SK-N-SH treated with all-trans-retinoic acid at 6 μM for 48 hours (cell line): ENCODE measurements around the gene EIF2A.

Experiments used
- ATAC-seq: fragments of 200-7000 bp; cut with Tn5 transposase; 3 replicates; pipeline ENCODE4 v1.9.1; 2020; ENCODE audit warnings: mild to moderate bottlenecking, moderate library complexity
- ARNTL ChIP-seq: fragments of 450-650 bp; formaldehyde crosslinking; IDR thresholded peaks from 2 replicates; pipeline ENCODE4 v1.5.0; 2020; ENCODE audit warnings: low read depth, mild to moderate bottlenecking, moderate library complexity, borderline replicate concordance
- CSDC2 ChIP-seq: fragments of 250-450 bp; sonication (Bioruptor Pico); IDR thresholded peaks from 2 replicates; pipeline ENCODE4 v1.5.0; 2020; ENCODE audit warnings: mild to moderate bottlenecking, moderate library complexity
- GLIS3 ChIP-seq: fragments of 250-450 bp; sonication (Bioruptor Pico); IDR thresholded peaks from 2 replicates; pipeline ENCODE4 v1.5.0; 2020; ENCODE audit warnings: mild to moderate bottlenecking, moderate library complexity
- ISL1 ChIP-seq: fragments of 250-450 bp; sonication (Bioruptor Pico); IDR thresholded peaks from 2 replicates; pipeline ENCODE4 v2.1.2; 2022; ENCODE audit warnings: mild to moderate bottlenecking, moderate library complexity
- OSR1 ChIP-seq: fragments of 250-450 bp; sonication (Bioruptor Pico); IDR thresholded peaks from 2 replicates; pipeline ENCODE4 v1.8.0; 2022; ENCODE audit warnings: moderate library complexity, mild to moderate bottlenecking, inconsistent platforms
- PATZ1 ChIP-seq: fragments of 250-450 bp; sonication (Bioruptor Pico); IDR thresholded peaks from 2 replicates; pipeline ENCODE4 v1.8.0; 2020; ENCODE audit warnings: mild to moderate bottlenecking, moderate library complexity, borderline replicate concordance
- POU6F1 ChIP-seq: fragments of 250-450 bp; sonication (Bioruptor Pico); IDR thresholded peaks from 2 replicates; pipeline ENCODE4 v1.8.0; 2021; ENCODE audit warnings: low read depth, mild to moderate bottlenecking, moderate library complexity, borderline replicate concordance
- PPARA ChIP-seq: fragments of 250-450 bp; sonication (Bioruptor Pico); IDR thresholded peaks from 2 replicates; pipeline ENCODE4 v1.5.0; 2020; ENCODE audit warnings: mild to moderate bottlenecking, borderline replicate concordance
- RARB ChIP-seq: fragments of 250-450 bp; sonication (Bioruptor Pico); IDR thresholded peaks from 2 replicates; pipeline ENCODE4 v1.8.0; 2021; ENCODE audit warnings: mild to moderate bottlenecking, moderate library complexity
- SNAI2 ChIP-seq: fragments of 250-450 bp; sonication (Bioruptor Pico); IDR thresholded peaks from 2 replicates; pipeline ENCODE4 v1.5.0; 2020; ENCODE audit warnings: mild to moderate bottlenecking, moderate library complexity
- TCF4 ChIP-seq: fragments of 250-450 bp; sonication (Bioruptor Pico); IDR thresholded peaks from 2 replicates; pipeline ENCODE4 v1.8.0; 2021; ENCODE audit warnings: mild to moderate bottlenecking, moderate library complexity, borderline replicate concordance
- TOX ChIP-seq: fragments of 250-450 bp; sonication (Bioruptor Pico); IDR thresholded peaks from 2 replicates; pipeline ENCODE4 v1.8.0; 2021; ENCODE audit warnings: mild to moderate bottlenecking, moderate library complexity, borderline replicate concordance
- ZC3H10 ChIP-seq: fragments of 250-450 bp; sonication (Bioruptor Pico); IDR thresholded peaks from 2 replicates; pipeline ENCODE4 v1.5.1; 2021; ENCODE audit warnings: mild to moderate bottlenecking, moderate library complexity
- ZFP30 ChIP-seq: fragments of 450-650 bp; formaldehyde crosslinking; IDR thresholded peaks from 2 replicates; pipeline ENCODE4 v1.5.0; 2022; ENCODE audit warnings: mild to moderate bottlenecking, moderate library complexity
- ZNF70 ChIP-seq: fragments of 450-650 bp; formaldehyde crosslinking; IDR thresholded peaks from 2 replicates; pipeline ENCODE4 v1.5.0; 2020; ENCODE audit warnings: mild to moderate bottlenecking, moderate library complexity
- TF ChIP-seq, protein P1 (sequence below): fragments of 250-450 bp; sonication (Bioruptor Pico); IDR thresholded peaks from 2 replicates; pipeline ENCODE4 v1.5.1; 2021; ENCODE audit warnings: mild to moderate bottlenecking, moderate library complexity
- TF ChIP-seq, protein P2 (sequence below): fragments of 250-450 bp; sonication (Bioruptor Pico); IDR thresholded peaks from 2 replicates; pipeline ENCODE4 v1.5.0; 2020; ENCODE audit warnings: mild to moderate bottlenecking, moderate library complexity
- TF ChIP-seq, protein P3 (sequence below): fragments of 250-450 bp; sonication (Bioruptor Pico); IDR thresholded peaks from 2 replicates; pipeline ENCODE4 v1.5.1; 2020; ENCODE audit warnings: low read depth, mild to moderate bottlenecking, moderate library complexity

Gene EIF2A

DNA sequence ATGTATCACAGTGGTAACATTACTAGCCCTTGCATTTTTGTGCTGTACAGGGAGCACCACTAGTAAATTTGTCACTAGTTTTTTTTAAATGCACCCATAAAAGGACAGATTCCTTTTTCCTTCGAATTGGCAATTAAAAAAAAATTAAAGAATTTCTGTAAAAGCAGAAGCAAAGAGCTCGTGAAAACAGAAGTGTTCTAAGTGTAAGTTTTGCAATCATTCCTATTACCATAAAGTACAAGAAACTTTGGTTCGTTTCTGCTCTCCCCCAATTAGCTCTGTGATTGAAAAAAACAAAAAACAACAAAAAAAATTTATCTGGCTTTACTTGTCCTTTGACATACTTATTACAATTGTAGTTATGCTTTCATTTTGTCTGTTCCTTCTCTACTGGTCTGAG lies 5.6 kb upstream of the EIF2A start:
- no peak for TF ChIP-seq PPARA (CRISPR knock-in tag)
- no peak for TF ChIP-seq CSDC2 (CRISPR knock-in tag)
- no peak for TF ChIP-seq RARB (CRISPR knock-in tag)
- TF ChIP-seq ARNTL: no peak
- no peak for TF ChIP-seq ISL1
- TF ChIP-seq GLIS3: no peak
- TF ChIP-seq POU6F1 (CRISPR knock-in tag): no peak
- TF ChIP-seq, protein P1, sequence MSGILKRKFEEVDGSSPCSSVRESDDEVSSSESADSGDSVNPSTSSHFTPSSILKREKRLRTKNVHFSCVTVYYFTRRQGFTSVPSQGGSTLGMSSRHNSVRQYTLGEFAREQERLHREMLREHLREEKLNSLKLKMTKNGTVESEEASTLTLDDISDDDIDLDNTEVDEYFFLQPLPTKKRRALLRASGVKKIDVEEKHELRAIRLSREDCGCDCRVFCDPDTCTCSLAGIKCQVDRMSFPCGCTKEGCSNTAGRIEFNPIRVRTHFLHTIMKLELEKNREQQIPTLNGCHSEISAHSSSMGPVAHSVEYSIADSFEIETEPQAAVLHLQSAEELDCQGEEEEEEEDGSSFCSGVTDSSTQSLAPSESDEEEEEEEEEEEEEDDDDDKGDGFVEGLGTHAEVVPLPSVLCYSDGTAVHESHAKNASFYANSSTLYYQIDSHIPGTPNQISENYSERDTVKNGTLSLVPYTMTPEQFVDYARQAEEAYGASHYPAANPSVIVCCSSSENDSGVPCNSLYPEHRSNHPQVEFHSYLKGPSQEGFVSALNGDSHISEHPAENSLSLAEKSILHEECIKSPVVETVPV: no peak
- no peak for TF ChIP-seq ZFP30
- no peak for TF ChIP-seq OSR1 (CRISPR knock-in tag)
- TF ChIP-seq ZC3H10: no peak
- TF ChIP-seq, protein P2, sequence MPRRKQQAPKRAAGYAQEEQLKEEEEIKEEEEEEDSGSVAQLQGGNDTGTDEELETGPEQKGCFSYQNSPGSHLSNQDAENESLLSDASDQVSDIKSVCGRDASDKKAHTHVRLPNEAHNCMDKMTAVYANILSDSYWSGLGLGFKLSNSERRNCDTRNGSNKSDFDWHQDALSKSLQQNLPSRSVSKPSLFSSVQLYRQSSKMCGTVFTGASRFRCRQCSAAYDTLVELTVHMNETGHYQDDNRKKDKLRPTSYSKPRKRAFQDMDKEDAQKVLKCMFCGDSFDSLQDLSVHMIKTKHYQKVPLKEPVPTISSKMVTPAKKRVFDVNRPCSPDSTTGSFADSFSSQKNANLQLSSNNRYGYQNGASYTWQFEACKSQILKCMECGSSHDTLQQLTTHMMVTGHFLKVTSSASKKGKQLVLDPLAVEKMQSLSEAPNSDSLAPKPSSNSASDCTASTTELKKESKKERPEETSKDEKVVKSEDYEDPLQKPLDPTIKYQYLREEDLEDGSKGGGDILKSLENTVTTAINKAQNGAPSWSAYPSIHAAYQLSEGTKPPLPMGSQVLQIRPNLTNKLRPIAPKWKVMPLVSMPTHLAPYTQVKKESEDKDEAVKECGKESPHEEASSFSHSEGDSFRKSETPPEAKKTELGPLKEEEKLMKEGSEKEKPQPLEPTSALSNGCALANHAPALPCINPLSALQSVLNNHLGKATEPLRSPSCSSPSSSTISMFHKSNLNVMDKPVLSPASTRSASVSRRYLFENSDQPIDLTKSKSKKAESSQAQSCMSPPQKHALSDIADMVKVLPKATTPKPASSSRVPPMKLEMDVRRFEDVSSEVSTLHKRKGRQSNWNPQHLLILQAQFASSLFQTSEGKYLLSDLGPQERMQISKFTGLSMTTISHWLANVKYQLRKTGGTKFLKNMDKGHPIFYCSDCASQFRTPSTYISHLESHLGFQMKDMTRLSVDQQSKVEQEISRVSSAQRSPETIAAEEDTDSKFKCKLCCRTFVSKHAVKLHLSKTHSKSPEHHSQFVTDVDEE (CRISPR knock-in tag): no peak
- TF ChIP-seq SNAI2 (CRISPR knock-in tag): no peak
- TF ChIP-seq TOX (CRISPR knock-in tag): no peak
- no peak for ATAC-seq

GRCh38 chr3:150543128-150543527 lies 3.5 kb upstream of the EIF2A start:
- ATAC-seq: no peak
- TF ChIP-seq PATZ1 (CRISPR knock-in tag) (no peak), POU6F1 (CRISPR knock-in tag) (no peak), TCF4 (CRISPR knock-in tag) (no peak), RARB (CRISPR knock-in tag) (no peak), ZNF70 (CRISPR knock-in tag) (no peak), OSR1 (CRISPR knock-in tag) (no peak)
- TF ChIP-seq, protein P3, sequence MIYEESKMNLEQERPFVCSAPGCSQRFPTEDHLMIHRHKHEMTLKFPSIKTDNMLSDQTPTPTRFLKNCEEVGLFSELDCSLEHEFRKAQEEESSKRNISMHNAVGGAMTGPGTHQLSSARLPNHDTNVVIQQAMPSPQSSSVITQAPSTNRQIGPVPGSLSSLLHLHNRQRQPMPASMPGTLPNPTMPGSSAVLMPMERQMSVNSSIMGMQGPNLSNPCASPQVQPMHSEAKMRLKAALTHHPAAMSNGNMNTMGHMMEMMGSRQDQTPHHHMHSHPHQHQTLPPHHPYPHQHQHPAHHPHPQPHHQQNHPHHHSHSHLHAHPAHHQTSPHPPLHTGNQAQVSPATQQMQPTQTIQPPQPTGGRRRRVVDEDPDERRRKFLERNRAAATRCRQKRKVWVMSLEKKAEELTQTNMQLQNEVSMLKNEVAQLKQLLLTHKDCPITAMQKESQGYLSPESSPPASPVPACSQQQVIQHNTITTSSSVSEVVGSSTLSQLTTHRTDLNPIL: no peak
- TF ChIP-seq, protein P2 (CRISPR knock-in tag): no peak
